Measurements from ENCODE around the gene VAPB. TPM values are rescaled to one million over a fixed set of nuclear protein-coding genes. Genes with fewer than 3 reads are reported as not detected.
A peak's percentile ranks its signal among the peaks of the same experiment; 100 is the strongest.
"Not testable (repeated sequence)": the region's sequence is repeated elsewhere in the genome, so short reads cannot be mapped to it uniquely, and the experiment has no call there.

VAPB gene
- total and polyA plus RNA-seq, 8 donors, result 36.3 to 52.9 (median 46.2) TPM

DNA sequence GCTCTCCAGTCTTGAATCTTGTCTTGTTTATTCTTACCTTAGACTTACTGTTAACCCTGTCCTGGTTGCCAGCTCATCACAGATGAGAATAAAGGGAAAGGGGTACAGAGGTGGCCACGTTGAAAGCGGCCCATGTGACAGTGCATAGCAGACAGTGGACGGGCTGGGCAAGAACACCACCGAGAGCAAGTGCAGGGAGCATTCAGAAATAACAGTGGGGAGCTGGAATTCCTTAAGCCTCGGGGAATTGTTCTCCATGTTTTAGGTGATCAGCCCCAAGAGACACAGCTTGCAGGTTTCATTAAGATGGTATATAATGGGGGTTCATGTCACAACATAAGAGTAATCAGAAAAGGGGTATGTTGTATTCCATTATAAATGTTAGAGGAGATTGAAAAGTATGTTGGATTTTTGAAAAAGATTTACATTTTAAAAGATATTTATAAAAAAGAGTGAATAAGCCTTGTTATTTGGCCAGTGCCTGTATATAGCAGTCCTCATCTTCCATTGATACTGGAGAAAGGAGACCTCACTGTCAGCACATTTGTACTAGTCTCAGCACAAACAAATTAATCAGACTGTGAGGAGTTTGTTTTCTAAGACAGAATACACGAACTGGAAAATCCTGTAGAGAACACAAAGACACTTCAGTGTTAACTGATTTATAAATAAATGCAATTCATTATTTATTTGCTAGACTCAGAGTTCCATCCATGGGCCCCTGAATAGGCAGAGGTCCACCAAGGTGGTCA is 35.4 kb downstream of the VAPB start:
- Histone ChIP-seq H3K4me1 (no peaks in the 10 kb centered on the region), H3K9me3 (no peaks in the 10 kb centered on the region), H3K27ac (no peak overlapping the region), H3K4me3 (no peak overlapping the region), H3K36me3 (peaks cover 0 to 28% of the 10 kb centered on the region in 2 donors), H3K27me3 (no peaks in the 10 kb centered on the region)
- intact Hi-C loops (cut with DNase I), result no loop called here
- no peak for TF ChIP-seq CTCF (IDR thresholded peaks at IDR 0.05)
- ATAC-seq (peak; percentile 46), DNase-seq (no peak)

DNA sequence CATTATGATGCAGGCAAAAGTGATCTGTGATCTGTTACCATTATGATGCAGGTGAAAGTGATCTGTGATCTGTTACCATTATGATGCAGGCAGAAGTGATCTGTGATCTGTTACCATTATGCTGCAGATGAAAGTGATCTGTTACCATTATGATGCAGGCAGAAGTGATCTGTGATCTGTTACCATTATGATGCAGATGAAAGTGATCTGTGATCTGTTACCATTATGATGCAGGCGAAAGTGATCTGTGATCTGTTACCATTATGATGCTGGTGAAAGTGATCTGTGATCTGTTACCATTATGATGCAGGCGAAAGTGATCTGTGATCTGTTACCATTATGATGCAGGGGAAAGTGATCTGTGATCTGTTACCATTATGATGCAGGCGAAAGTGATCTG is 38.5 kb downstream of the VAPB start:
- H3K4me1 ChIP-seq; H3K36me3 ChIP-seq; H3K4me3 ChIP-seq; H3K27me3 ChIP-seq; intact Hi-C loops (cut with DNase I); H3K9me3 ChIP-seq; H3K27ac ChIP-seq; DNase-seq; ATAC-seq: not testable (repeated sequence)

DNA sequence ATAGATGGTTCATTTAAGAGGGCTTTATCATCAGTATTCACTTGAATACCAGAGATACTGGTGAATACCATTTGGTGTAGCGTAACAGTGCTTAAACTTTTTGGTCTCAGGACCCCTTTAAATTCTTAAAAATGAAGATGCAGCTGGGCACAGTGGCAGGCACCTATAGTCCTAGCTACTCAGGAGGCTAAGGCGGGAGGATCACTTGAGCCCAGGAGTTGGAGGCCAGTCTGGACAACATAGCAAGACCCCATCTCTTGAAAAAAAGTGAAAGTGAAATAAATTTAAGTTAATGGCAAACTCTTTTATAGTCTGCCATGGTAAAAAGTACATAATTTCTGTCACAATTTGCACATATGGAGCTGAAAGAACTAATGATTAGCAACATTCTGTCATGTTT is 39.3 kb downstream of the VAPB start:
- H3K4me1 ChIP-seq, result peaks cover 0 to 7% of the 10 kb centered on the region in 2 donors
- no peak for TF ChIP-seq CTCF (IDR thresholded peaks at IDR 0.05)
- H3K36me3 ChIP-seq, result peaks cover 0 to 8% of the 10 kb centered on the region in 2 donors
- DNase-seq, result no peak
- H3K27ac ChIP-seq, result no peak overlapping the region
- intact Hi-C loops (cut with DNase I), result no loop called here
- no peaks in the 10 kb centered on the region for H3K27me3 ChIP-seq
- no peaks in the 10 kb centered on the region for H3K9me3 ChIP-seq
- no peak overlapping the region for H3K4me3 ChIP-seq
- ATAC-seq, result no peak

GRCh38 chr20:58429303-58429702 is 40.3 kb downstream of the VAPB start:
- ATAC-seq (no peak), DNase-seq (no peak)
- Histone ChIP-seq H3K27ac (no peak overlapping the region), H3K27me3 (no peaks in the 10 kb centered on the region), H3K36me3 (peaks cover 0 to 9% of the 10 kb centered on the region in 2 donors), H3K4me1 (peaks cover 0 to 11% of the 10 kb centered on the region in 2 donors), H3K9me3 (no peaks in the 10 kb centered on the region), H3K4me3 (no peak overlapping the region)
- TF ChIP-seq CTCF (IDR thresholded peaks at IDR 0.05), result no peak
- intact Hi-C loops (cut with DNase I), result no loop called here

DNA sequence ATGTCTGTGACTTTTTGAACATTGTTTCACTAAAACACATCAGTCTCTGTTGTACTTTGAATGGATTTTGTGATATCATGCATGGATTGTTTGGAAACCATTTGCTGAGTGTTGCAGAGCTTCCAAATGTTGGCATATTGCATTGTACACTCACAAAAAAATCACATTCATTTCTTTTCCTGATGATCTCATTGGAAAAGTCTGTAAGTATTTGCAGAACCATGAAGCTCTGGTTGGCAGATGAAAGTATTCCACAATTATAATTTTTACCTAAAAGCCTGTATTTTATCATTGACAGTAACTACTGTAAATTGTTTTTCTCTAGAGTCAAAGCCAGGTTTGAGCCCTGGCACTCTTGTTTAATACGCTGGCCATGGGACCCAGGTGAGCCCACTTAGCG is 42.1 kb downstream of the VAPB start:
- Histone ChIP-seq H3K4me1 (peaks cover 0 to 11% of the 10 kb centered on the region in 2 donors), H3K4me3 (no peak overlapping the region), H3K9me3 (no peaks in the 10 kb centered on the region), H3K27me3 (no peaks in the 10 kb centered on the region), H3K27ac (no peak overlapping the region), H3K36me3 (peaks cover 0 to 9% of the 10 kb centered on the region in 2 donors)
- DNase-seq (no peak), ATAC-seq (no peak)
- no peak for TF ChIP-seq CTCF (IDR thresholded peaks at IDR 0.05)
- intact Hi-C loops (cut with DNase I), result no loop called here

Data from left lung (tissue), 10 donors.